CD8-positive, alpha-beta memory T cell (primary cell): Measurements from ENCODE around the gene KRT86. TPM values are rescaled to one million over a fixed set of nuclear protein-coding genes. Genes with fewer than 3 reads are reported as not detected.
"Not testable (repeated sequence)": the region's sequence is repeated elsewhere in the genome, so short reads cannot be mapped to it uniquely, and the experiment has no call there.

ENCODE experiments used
- CTCF ChIA-PET: fragments of 350-600 bp; sonication (Branson Sonifier 250); formaldehyde crosslinking; loops from one replicate; lab custom pipeline; 2021; ENCODE audit warnings: antibody characterized with exemption; lab: Charles Lee
- POLR2A ChIA-PET: fragments of 350-600 bp; sonication (Branson Sonifier 250); formaldehyde crosslinking; loops from one replicate; lab custom pipeline; 2021; ENCODE audit warnings: antibody characterized with exemption; lab: Charles Lee
- DNase-seq, 5 donors: peaks; one replicate each; pipeline versions ENCODE4 v3.0.0 to v3.0.0-alpha.2; 2020 to 2022; ENCODE audit warnings: mixed read lengths in 1 of 5
- H3K27ac ChIP-seq: one replicate; pipeline ENCODE4 v1.7.0; 2013; ENCODE audit warnings: low read depth, mild to moderate bottlenecking, low read length, moderate library complexity
- H3K27me3 ChIP-seq: 2 replicates; pipeline ENCODE4 v1.7.0; 2013; ENCODE audit warnings: low read length, mild to moderate bottlenecking; ENCODE audit not compliant: insufficient read depth, poor library complexity, severe bottlenecking
- H3K36me3 ChIP-seq: 2 replicates; pipeline ENCODE4 v1.7.0; 2013; ENCODE audit warnings: mild to moderate bottlenecking, low read length, moderate library complexity; ENCODE audit not compliant: insufficient read depth
- H3K4me1 ChIP-seq: 2 replicates; pipeline ENCODE4 v1.7.0; 2013; ENCODE audit warnings: mild to moderate bottlenecking, low read length, moderate library complexity; ENCODE audit not compliant: insufficient read depth
- H3K4me3 ChIP-seq: 2 replicates; pipeline ENCODE4 v1.7.0; 2013; ENCODE audit warnings: mild to moderate bottlenecking, low read length
- H3K9me3 ChIP-seq: 2 replicates; pipeline ENCODE4 v1.7.0; 2013; ENCODE audit warnings: mild to moderate bottlenecking, low read length
- H3K27ac Mint-ChIP-seq, 8 donors: one replicate each; pipeline ENCODE4 v1.8.0; 2020 to 2021; ENCODE audit warnings: mixed read lengths in 8 of 8, mild to moderate bottlenecking in 6 of 8, inconsistent platforms in 3 of 8, moderate library complexity in 3 of 8
- H3K27me3 Mint-ChIP-seq, 2 donors: one replicate each; pipeline ENCODE4 v1.8.0; 2020 to 2021; ENCODE audit warnings: mixed read lengths in 2 of 2, mild to moderate bottlenecking in 1 of 2, moderate library complexity in 1 of 2
- H3K36me3 Mint-ChIP-seq, 3 donors: one replicate each; pipeline ENCODE4 v1.8.0; 2020 to 2021; ENCODE audit warnings: mixed read lengths in 3 of 3, inconsistent platforms in 1 of 3, mild to moderate bottlenecking in 1 of 3
- H3K4me1 Mint-ChIP-seq, 3 donors: one replicate each; pipeline ENCODE4 v1.8.0; 2020 to 2021; ENCODE audit warnings: mixed read lengths in 3 of 3, inconsistent platforms in 1 of 3, mild to moderate bottlenecking in 1 of 3
- H3K4me3 Mint-ChIP-seq, 7 donors: one replicate each; pipeline ENCODE4 v1.8.0; 2020 to 2021; ENCODE audit warnings: mixed read lengths in 7 of 7, mild to moderate bottlenecking in 6 of 7, moderate library complexity in 4 of 7, inconsistent platforms in 2 of 7
- H3K9me3 Mint-ChIP-seq, 5 donors: one replicate each; pipeline ENCODE4 v1.8.0; 2020 to 2022; ENCODE audit warnings: mixed read lengths in 5 of 5, mild to moderate bottlenecking in 3 of 5, moderate library complexity in 2 of 5, inconsistent platforms in 1 of 5
- polyA plus RNA-seq: library from polyadenylated mRNA; unstranded; fragments of 300-500 nt; fragmentation: Illumina TruSeq; gene quantifications from one replicate; pipeline ENCODE4 v1.2.3, GENCODE V29; 2021
- total RNA-seq, 2 experiments: library from RNA; stranded (reverse); gene quantifications; one replicate each; pipeline ENCODE4 v1.2.3, GENCODE V29; 2021

KRT86 gene
- total and polyA plus RNA-seq, 3 experiments from 2014 or later, result 0.31 TPM; not detected in 2

GRCh38 chr12:52341066-52341580 is 66.7 kb downstream of the KRT86 start:
- ChIA-PET CTCF (no interaction called here), POLR2A (interaction anchor here (0.5 kb wide), 1 partner anchor 292 kb away, joined by 3 read pairs; no protein-coding TSS in a partner anchor)
- DNase-seq, result peak in 1 of 5 donors; percentile 34
- Histone ChIP-seq H3K9me3 (no peaks in the 10 kb centered on the region), H3K27ac (no peak overlapping the region), H3K27me3 (no peaks in the 10 kb centered on the region), H3K36me3 (no peaks in the 10 kb centered on the region), H3K4me3 (no peak overlapping the region), H3K4me1 (no peaks in the 10 kb centered on the region)
- Mint-ChIP-seq H3K36me3 (no peaks in the 10 kb centered on the region), H3K4me1 (no peaks in the 10 kb centered on the region), H3K27me3 (peaks cover 16 to 31% of the 10 kb centered on the region in 2 donors), H3K27ac (no peak overlapping the region), H3K9me3 (peaks cover 0 to 9% (median 2%) of the 10 kb centered on the region in 5 donors), H3K4me3 (no peak overlapping the region)

- H3K9me3 Mint-ChIP-seq, result peaks cover 0 to 3% (median 0%) of the 10 kb centered on the region in 5 donors
- Histone ChIP-seq H3K36me3 (no peaks in the 10 kb centered on the region), H3K27ac (no peak overlapping the region), H3K4me1 (no peaks in the 10 kb centered on the region), H3K27me3 (no peaks in the 10 kb centered on the region), H3K9me3 (no peaks in the 10 kb centered on the region), H3K4me3 (no peak overlapping the region)
- POLR2A ChIA-PET, result no interaction called here
- H3K27me3 Mint-ChIP-seq, result peaks cover 18 to 28% of the 10 kb centered on the region in 2 donors
- CTCF ChIA-PET, result no interaction called here
- peak in 1 of 5 donors; percentile 14 for DNase-seq
- H3K4me1 Mint-ChIP-seq, result no peaks in the 10 kb centered on the region
- no peaks in the 10 kb centered on the region for H3K36me3 Mint-ChIP-seq
- H3K27ac Mint-ChIP-seq, result no peak overlapping the region
- H3K4me3 Mint-ChIP-seq, result no peak overlapping the region
Observed at GRCh38 chr12:52342781-52343490, 68.5 kb downstream of the KRT86 start.

- Histone ChIP-seq H3K27ac (no peak overlapping the region), H3K36me3 (no peaks in the 10 kb centered on the region), H3K4me3 (no peak overlapping the region), H3K9me3 (no peaks in the 10 kb centered on the region), H3K4me1 (no peaks in the 10 kb centered on the region), H3K27me3 (no peaks in the 10 kb centered on the region)
- Mint-ChIP-seq H3K36me3 (no peaks in the 10 kb centered on the region), H3K4me1 (peaks cover 0 to 5% (median 0%) of the 10 kb centered on the region in 3 donors), H3K27me3 (peaks cover 23 to 28% of the 10 kb centered on the region in 2 donors), H3K27ac (no peak overlapping the region), H3K9me3 (peaks cover 0 to 3% (median 0%) of the 10 kb centered on the region in 5 donors), H3K4me3 (no peak overlapping the region)
- ChIA-PET CTCF (interaction anchor here (0.7 kb wide), 1 partner anchor 16 kb away, joined by 3 read pairs; no protein-coding TSS in a partner anchor), POLR2A (no interaction called here)
- DNase-seq, result peak in 1 of 5 donors; percentile 6
Observed at GRCh38 chr12:52343550-52343949, 69.1 kb downstream of the KRT86 start.

GRCh38 chr12:52344111-52344510 is 69.7 kb downstream of the KRT86 start:
- Histone ChIP-seq H3K27ac (no peak overlapping the region), H3K36me3 (no peaks in the 10 kb centered on the region), H3K4me1 (no peaks in the 10 kb centered on the region), H3K9me3 (no peaks in the 10 kb centered on the region), H3K27me3 (no peaks in the 10 kb centered on the region), H3K4me3 (no peak overlapping the region)
- CTCF ChIA-PET, result interaction anchor here (0.7 kb wide), 1 partner anchor 17 kb away, joined by 3 read pairs; no protein-coding TSS in a partner anchor
- Mint-ChIP-seq H3K27ac (no peak overlapping the region), H3K36me3 (no peaks in the 10 kb centered on the region), H3K27me3 (peaks cover 23% of the 10 kb centered on the region in 2 donors), H3K4me3 (no peak overlapping the region), H3K4me1 (peaks cover under 1 to 11% (median 1%) of the 10 kb centered on the region in 3 donors), H3K9me3 (peaks cover 0 to 3% (median 0%) of the 10 kb centered on the region in 5 donors)
- DNase-seq, result peak in 1 of 5 donors; percentile 30
- POLR2A ChIA-PET, result no interaction called here

- H3K36me3 Mint-ChIP-seq, H3K27ac Mint-ChIP-seq, H3K9me3 Mint-ChIP-seq, DNase-seq, H3K4me1 ChIP-seq, H3K27ac ChIP-seq, H3K9me3 ChIP-seq, POLR2A ChIA-PET, H3K4me3 Mint-ChIP-seq, H3K27me3 ChIP-seq, H3K36me3 ChIP-seq, H3K4me3 ChIP-seq: not testable (repeated sequence)
- peaks cover 18 to 19% of the 10 kb centered on the region in 2 donors for H3K27me3 Mint-ChIP-seq
- CTCF ChIA-PET, result interaction anchor here (1.3 kb wide), 1 partner anchor 27 kb away, joined by 3 read pairs; no protein-coding TSS in a partner anchor
- H3K4me1 Mint-ChIP-seq, result peaks cover 5 to 17% (median 5%) of the 10 kb centered on the region in 3 donors
Observed at GRCh38 chr12:52345041-52345440, 70.6 kb downstream of the KRT86 start.

GRCh38 chr12:52346593-52346992 is 72.1 kb downstream of the KRT86 start:
- Histone ChIP-seq H3K9me3 (no peaks in the 10 kb centered on the region), H3K27ac (no peak overlapping the region), H3K4me3 (no peak overlapping the region), H3K4me1 (peaks cover 10% of the 10 kb centered on the region), H3K27me3 (no peaks in the 10 kb centered on the region), H3K36me3 (no peaks in the 10 kb centered on the region)
- DNase-seq, result no peak
- no peak overlapping the region for H3K4me3 Mint-ChIP-seq
- ChIA-PET CTCF (interaction anchor here (1.3 kb wide), 1 partner anchor 26 kb away, joined by 3 read pairs; no protein-coding TSS in a partner anchor), POLR2A (no interaction called here)
- peaks cover 8 to 17% of the 10 kb centered on the region in 2 donors for H3K27me3 Mint-ChIP-seq
- peaks cover 12 to 28% (median 18%) of the 10 kb centered on the region in 3 donors for H3K4me1 Mint-ChIP-seq
- H3K36me3 Mint-ChIP-seq, result no peaks in the 10 kb centered on the region
- no peak overlapping the region for H3K27ac Mint-ChIP-seq
- peaks cover 0 to 3% (median 0%) of the 10 kb centered on the region in 5 donors for H3K9me3 Mint-ChIP-seq

GRCh38 chr12:52347016-52347415 is 72.6 kb downstream of the KRT86 start:
- Histone ChIP-seq H3K4me3 (no peak overlapping the region), H3K27me3 (no peaks in the 10 kb centered on the region), H3K27ac (no peak overlapping the region), H3K4me1 (peaks cover 14% of the 10 kb centered on the region), H3K36me3 (no peaks in the 10 kb centered on the region), H3K9me3 (no peaks in the 10 kb centered on the region)
- H3K27me3 Mint-ChIP-seq, result peaks cover 5 to 15% of the 10 kb centered on the region in 2 donors
- POLR2A ChIA-PET, result no interaction called here
- peak in 1 of 5 donors; percentile 8 for DNase-seq
- H3K27ac Mint-ChIP-seq, result no peak overlapping the region
- peaks cover 0 to 3% (median 0%) of the 10 kb centered on the region in 5 donors for H3K9me3 Mint-ChIP-seq
- H3K4me1 Mint-ChIP-seq, result peaks cover 16 to 32% (median 22%) of the 10 kb centered on the region in 3 donors
- CTCF ChIA-PET, result no interaction called here
- no peak overlapping the region for H3K4me3 Mint-ChIP-seq
- no peaks in the 10 kb centered on the region for H3K36me3 Mint-ChIP-seq
